ENCODE data around the gene SNCB. TPM values are rescaled to one million over a fixed set of nuclear protein-coding genes. Genes with fewer than 3 reads are reported as not detected.

Gene SNCB
- total and polyA plus RNA-seq, 2 of the 13 experiments (the other 11 are each of a cell fraction or from before 2014, with no cell fraction given): not detected

DNA sequence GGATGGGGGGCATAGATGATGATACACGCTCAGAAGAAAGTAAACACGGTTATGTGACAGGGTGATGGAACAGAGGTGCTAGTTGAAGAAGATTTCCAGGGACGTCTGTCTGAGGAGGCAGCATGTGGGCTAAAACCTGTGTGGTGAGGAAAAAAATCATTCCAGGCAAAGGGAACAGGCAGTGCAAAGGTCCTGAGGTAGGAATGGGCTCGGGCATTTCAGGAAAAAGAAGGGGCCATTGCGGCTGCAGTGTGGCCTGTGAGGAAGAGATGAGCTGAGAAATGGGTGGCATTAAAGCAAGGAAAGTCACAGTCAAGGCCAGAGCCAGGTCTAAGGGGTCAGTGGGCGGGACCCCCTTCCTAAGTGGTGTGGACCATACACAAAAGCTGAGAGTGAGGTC, 35.2 kb upstream of the SNCB start:
- no peak overlapping the region for H3K4me2 ChIP-seq (ENCODE audit: low read depth, low read length)
- no peak for TF ChIP-seq ZNF556 (CRISPR knock-in tag; IDR thresholded peaks at IDR 0.05; ENCODE audit: borderline replicate concordance)
- no peak for TF ChIP-seq ZNF296 (CRISPR knock-in tag; conservative IDR thresholded peaks at IDR 0.05)
- TF ChIP-seq, protein P1, sequence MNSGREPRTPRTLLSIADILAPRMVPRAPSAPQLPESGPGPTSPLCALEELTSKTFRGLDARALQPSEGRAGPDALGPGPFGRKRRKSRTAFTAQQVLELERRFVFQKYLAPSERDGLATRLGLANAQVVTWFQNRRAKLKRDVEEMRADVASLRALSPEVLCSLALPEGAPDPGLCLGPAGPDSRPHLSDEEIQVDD (CRISPR knock-in tag; IDR thresholded peaks at IDR 0.05; ENCODE audit: borderline replicate concordance): no peak
- no peak for TF ChIP-seq ZNF431 (CRISPR knock-in tag; IDR thresholded peaks at IDR 0.05; ENCODE audit: borderline replicate concordance, low read depth)
- no peak for TF ChIP-seq ZNF205 (CRISPR knock-in tag; IDR thresholded peaks at IDR 0.05)
- TF ChIP-seq SRF (IDR thresholded peaks at IDR 0.05; ENCODE audit: low read depth, low read length): no peak
- TF ChIP-seq NCOA1 (CRISPR knock-in tag; IDR thresholded peaks at IDR 0.05): no peak
- FAIRE-seq: no peak
- H3K79me2 ChIP-seq (ENCODE audit: insufficient read depth, low read length): no peaks in the 10 kb centered on the region
- H3K4me3 ChIP-seq (replicated peaks in 1 of 3; ENCODE audit: insufficient read depth in 1 of 3, low read depth in 2 of 3, low read length in 3 of 3): no peak overlapping the region
- H3K36me3 ChIP-seq (replicated peaks in 1 of 2; ENCODE audit: control insufficient read depth in 1 of 2, insufficient read depth in 2 of 2, low read length in 2 of 2): no peaks in the 10 kb centered on the region
- in situ Hi-C loops (cut with HindIII; ENCODE audit: extremely low pct_ligation_motif_present, low pct_unique_long_range_greater_than_20kb) (loop anchor here (10.0 kb wide), 1 partner anchor 289 kb away; no protein-coding TSS in a partner anchor), intact Hi-C loops (cut with micrococcal nuclease; ENCODE audit: unreplicated experiment) (no loop called here)
- no peaks in the 10 kb centered on the region for H4K20me1 ChIP-seq (ENCODE audit: insufficient read depth, low read length)
- ChIA-PET POLR2A (no interaction called here), CTCF (ENCODE audit: low intra/inter-chr PET ratio, low total read pairs) (no interaction called here)
- ATAC-seq: no peak
- no peak overlapping the region for H3K27ac ChIP-seq (ENCODE audit: extremely low read length, insufficient read depth, low read length)
- no peak for DNase-seq (ENCODE audit: low spot score)
- no peak overlapping the region for H3K9ac ChIP-seq (ENCODE audit: insufficient read depth, low read depth, low read length)
- no peak overlapping the region for H2AFZ ChIP-seq (ENCODE audit: low read length)
- no TSS peak for BruUV-seq (replicated peaks)
- peaks cover 5 to 15% of the 10 kb centered on the region in 2 experiments; a peak in 4 of 5 replicates for H3K27me3 ChIP-seq (ENCODE audit: control insufficient read depth in 1 of 2, insufficient read depth in 2 of 2, low read length in 2 of 2)
- H3K9me3 ChIP-seq (ENCODE audit: low read length): no peaks in the 10 kb centered on the region
- no peaks in the 10 kb centered on the region for H3K4me1 ChIP-seq (ENCODE audit: insufficient read depth, low read length)
- 29% methylated on average over 6 of the region's 6 CpGs for WGBS (ENCODE audit: low lambda C conversion rate)

DNA sequence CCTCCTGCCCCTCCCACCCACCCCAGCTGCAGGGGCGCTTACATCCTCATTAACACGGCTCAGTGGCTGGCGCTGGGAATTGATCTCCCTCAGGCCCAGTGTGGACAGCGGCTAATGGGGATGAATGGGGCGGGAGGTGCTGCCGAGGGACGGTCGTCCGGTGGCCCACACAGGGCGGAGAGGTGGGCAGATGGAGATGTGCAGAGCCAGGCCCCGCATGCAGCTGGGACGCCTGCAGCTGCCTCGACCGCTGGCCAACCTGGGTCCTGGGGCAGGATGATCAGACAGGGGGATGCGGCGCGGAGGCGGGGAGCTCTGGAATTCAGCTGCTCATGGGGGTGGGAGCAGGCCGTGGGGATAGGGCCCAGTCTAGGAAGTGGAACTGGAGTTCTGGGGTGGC, 34.6 kb upstream of the SNCB start:
- Histone ChIP-seq H4K20me1 (ENCODE audit: insufficient read depth, low read length) (no peaks in the 10 kb centered on the region), H3K4me1 (ENCODE audit: insufficient read depth, low read length) (no peaks in the 10 kb centered on the region), H3K27ac (ENCODE audit: extremely low read length, insufficient read depth, low read length) (no peak overlapping the region), H2AFZ (ENCODE audit: low read length) (no peak overlapping the region), H3K27me3 (ENCODE audit: control insufficient read depth in 1 of 2, insufficient read depth in 2 of 2, low read length in 2 of 2) (peaks cover 5 to 15% of the 10 kb centered on the region in 2 experiments; a peak in 4 of 5 replicates), H3K79me2 (ENCODE audit: insufficient read depth, low read length) (no peaks in the 10 kb centered on the region), H3K9ac (ENCODE audit: insufficient read depth, low read depth, low read length) (no peak overlapping the region), H3K4me2 (ENCODE audit: low read depth, low read length) (no peak overlapping the region), H3K9me3 (ENCODE audit: low read length) (no peaks in the 10 kb centered on the region), H3K36me3 (replicated peaks in 1 of 2; ENCODE audit: control insufficient read depth in 1 of 2, insufficient read depth in 2 of 2, low read length in 2 of 2) (no peaks in the 10 kb centered on the region), H3K4me3 (replicated peaks in 1 of 3; ENCODE audit: insufficient read depth in 1 of 3, low read depth in 2 of 3, low read length in 3 of 3) (no peak overlapping the region)
- CTCF ChIA-PET (ENCODE audit: low intra/inter-chr PET ratio, low total read pairs): no interaction called here
- POLR2A ChIA-PET: no interaction called here
- DNase-seq (ENCODE audit: low spot score): no peak
- in situ Hi-C loops (cut with HindIII; ENCODE audit: extremely low pct_ligation_motif_present, low pct_unique_long_range_greater_than_20kb): loop anchor here (10.0 kb wide), 1 partner anchor 290 kb away; no protein-coding TSS in a partner anchor
- WGBS (ENCODE audit: low lambda C conversion rate): 48% methylated on average over 10 of the region's 19 CpGs
- FAIRE-seq: no peak
- no TSS peak for BruUV-seq (replicated peaks)
- no peak for ATAC-seq
- intact Hi-C loops (cut with micrococcal nuclease; ENCODE audit: unreplicated experiment): no loop called here
- no peak for TF ChIP-seq MXD4 (CRISPR knock-in tag; IDR thresholded peaks at IDR 0.05)
- TF ChIP-seq, protein P2, sequence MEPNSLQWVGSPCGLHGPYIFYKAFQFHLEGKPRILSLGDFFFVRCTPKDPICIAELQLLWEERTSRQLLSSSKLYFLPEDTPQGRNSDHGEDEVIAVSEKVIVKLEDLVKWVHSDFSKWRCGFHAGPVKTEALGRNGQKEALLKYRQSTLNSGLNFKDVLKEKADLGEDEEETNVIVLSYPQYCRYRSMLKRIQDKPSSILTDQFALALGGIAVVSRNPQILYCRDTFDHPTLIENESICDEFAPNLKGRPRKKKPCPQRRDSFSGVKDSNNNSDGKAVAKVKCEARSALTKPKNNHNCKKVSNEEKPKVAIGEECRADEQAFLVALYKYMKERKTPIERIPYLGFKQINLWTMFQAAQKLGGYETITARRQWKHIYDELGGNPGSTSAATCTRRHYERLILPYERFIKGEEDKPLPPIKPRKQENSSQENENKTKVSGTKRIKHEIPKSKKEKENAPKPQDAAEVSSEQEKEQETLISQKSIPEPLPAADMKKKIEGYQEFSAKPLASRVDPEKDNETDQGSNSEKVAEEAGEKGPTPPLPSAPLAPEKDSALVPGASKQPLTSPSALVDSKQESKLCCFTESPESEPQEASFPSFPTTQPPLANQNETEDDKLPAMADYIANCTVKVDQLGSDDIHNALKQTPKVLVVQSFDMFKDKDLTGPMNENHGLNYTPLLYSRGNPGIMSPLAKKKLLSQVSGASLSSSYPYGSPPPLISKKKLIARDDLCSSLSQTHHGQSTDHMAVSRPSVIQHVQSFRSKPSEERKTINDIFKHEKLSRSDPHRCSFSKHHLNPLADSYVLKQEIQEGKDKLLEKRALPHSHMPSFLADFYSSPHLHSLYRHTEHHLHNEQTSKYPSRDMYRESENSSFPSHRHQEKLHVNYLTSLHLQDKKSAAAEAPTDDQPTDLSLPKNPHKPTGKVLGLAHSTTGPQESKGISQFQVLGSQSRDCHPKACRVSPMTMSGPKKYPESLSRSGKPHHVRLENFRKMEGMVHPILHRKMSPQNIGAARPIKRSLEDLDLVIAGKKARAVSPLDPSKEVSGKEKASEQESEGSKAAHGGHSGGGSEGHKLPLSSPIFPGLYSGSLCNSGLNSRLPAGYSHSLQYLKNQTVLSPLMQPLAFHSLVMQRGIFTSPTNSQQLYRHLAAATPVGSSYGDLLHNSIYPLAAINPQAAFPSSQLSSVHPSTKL (CRISPR knock-in tag; IDR thresholded peaks at IDR 0.05): no peak
- no peak for TF ChIP-seq ZNF83 (CRISPR knock-in tag; IDR thresholded peaks at IDR 0.05; ENCODE audit: borderline replicate concordance)
